ENCODE measurements around the gene MSI2.

Gene MSI2

DNA sequence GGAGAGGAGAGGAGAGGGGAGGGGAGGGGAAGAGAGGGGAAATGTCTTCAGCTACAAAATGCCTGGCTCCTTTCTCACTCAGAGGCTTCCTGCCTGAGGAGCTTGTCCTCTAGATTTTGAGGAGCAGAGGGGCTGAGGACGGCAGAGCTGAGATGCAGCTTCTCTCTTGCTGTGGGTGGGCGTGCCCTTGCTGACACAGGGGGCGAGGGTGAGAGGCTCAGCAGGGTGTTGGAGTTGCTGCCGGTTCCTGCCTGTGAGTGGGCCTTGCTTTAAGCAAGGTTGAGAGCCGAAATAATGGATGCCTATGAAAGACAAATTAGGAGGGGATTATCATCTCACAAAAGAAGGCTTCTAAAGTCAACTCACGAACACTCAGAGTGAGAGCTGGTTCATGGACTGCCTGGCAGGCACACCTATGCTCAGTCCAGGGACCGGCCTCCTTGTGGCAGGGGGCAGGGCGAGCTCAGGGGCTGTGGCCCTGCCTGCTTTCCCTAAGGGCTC lies 215.6 kb downstream of the MSI2 start:
- Histone ChIP-seq H4K20me1 (ENCODE audit: control insufficient read depth, insufficient read depth, low read depth, low read length) (0 out of 2 replicates have a peak, but pooled peaks cover 13% of the 10 kb centered on the region), H3K36me3 (ENCODE audit: control insufficient read depth, low read length) (no peaks in the 10 kb centered on the region), H3K79me2 (ENCODE audit: control insufficient read depth, low read length) (peaks cover 8% of the 10 kb centered on the region), H3K9me2 (replicated peaks; ENCODE audit: control insufficient read depth, low read length) (no peaks in the 10 kb centered on the region), H3K4me1 (ENCODE audit: control insufficient read depth, low read length) (peaks cover 19% of the 10 kb centered on the region), H3K4me2 (ENCODE audit: low read length) (no peak overlapping the region), H3K9me3 (ENCODE audit: control insufficient read depth, insufficient read depth, low read length) (no peaks in the 10 kb centered on the region), H3K27ac (ENCODE audit: low read depth, low read length) (no peak overlapping the region), H3K4me3 (ENCODE audit: low read length) (no peak overlapping the region), H3K27me3 (ENCODE audit: control insufficient read depth, low read length) (no peaks in the 10 kb centered on the region), H3F3A (ENCODE audit: control insufficient read depth, insufficient read depth) (no peaks in the 10 kb centered on the region)
- no peak for TF ChIP-seq EZH2phosphoT487 (IDR thresholded peaks at IDR 0.05; ENCODE audit: borderline replicate concordance, low read length)
- TF ChIP-seq, protein P1, sequence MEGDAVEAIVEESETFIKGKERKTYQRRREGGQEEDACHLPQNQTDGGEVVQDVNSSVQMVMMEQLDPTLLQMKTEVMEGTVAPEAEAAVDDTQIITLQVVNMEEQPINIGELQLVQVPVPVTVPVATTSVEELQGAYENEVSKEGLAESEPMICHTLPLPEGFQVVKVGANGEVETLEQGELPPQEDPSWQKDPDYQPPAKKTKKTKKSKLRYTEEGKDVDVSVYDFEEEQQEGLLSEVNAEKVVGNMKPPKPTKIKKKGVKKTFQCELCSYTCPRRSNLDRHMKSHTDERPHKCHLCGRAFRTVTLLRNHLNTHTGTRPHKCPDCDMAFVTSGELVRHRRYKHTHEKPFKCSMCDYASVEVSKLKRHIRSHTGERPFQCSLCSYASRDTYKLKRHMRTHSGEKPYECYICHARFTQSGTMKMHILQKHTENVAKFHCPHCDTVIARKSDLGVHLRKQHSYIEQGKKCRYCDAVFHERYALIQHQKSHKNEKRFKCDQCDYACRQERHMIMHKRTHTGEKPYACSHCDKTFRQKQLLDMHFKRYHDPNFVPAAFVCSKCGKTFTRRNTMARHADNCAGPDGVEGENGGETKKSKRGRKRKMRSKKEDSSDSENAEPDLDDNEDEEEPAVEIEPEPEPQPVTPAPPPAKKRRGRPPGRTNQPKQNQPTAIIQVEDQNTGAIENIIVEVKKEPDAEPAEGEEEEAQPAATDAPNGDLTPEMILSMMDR (IDR thresholded peaks at IDR 0.05; ENCODE audit: low read depth, low read length, poor library complexity, severe bottlenecking): no peak

DNA sequence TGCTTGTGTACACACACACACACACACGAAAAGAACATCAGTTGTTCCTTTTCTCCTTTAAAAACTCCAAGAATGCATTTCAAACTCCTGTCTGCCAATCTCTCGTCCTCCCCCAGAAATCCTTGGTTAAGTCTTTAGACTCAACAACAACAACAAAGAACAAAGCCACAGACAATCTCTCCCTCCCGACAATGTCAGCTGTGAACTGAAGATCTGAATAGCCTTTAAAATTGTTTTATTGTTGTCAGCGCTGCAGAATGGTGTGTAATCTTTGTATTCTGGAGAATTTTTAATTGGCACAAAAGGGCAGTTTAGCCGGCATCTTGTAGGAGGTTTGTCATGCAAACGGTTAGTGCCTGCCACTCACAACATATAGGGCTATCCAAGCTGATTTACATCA lies 219.5 kb downstream of the MSI2 start:
- H3F3A ChIP-seq (ENCODE audit: control insufficient read depth, insufficient read depth): no peaks in the 10 kb centered on the region
- H3K27ac ChIP-seq (ENCODE audit: low read depth, low read length): no peak overlapping the region
- no peaks in the 10 kb centered on the region for H3K9me3 ChIP-seq (ENCODE audit: control insufficient read depth, insufficient read depth, low read length)
- no peaks in the 10 kb centered on the region; the same call in 1 of the 2 replicates for H3K79me2 ChIP-seq (ENCODE audit: control insufficient read depth, low read length)
- TF ChIP-seq EZH2phosphoT487 (IDR thresholded peaks at IDR 0.05; ENCODE audit: borderline replicate concordance, low read length): no peak
- TF ChIP-seq, protein P1 (IDR thresholded peaks at IDR 0.05; ENCODE audit: low read depth, low read length, poor library complexity, severe bottlenecking): no peak
- H3K36me3 ChIP-seq (ENCODE audit: control insufficient read depth, low read length): peaks cover 3% of the 10 kb centered on the region; the same call in 1 of the 2 replicates
- H4K20me1 ChIP-seq (ENCODE audit: control insufficient read depth, insufficient read depth, low read depth, low read length): peaks cover 6% of the 10 kb centered on the region; the same call in 1 of the 2 replicates
- H3K4me3 ChIP-seq (ENCODE audit: low read length): no peak overlapping the region
- H3K4me1 ChIP-seq (ENCODE audit: control insufficient read depth, low read length): no peaks in the 10 kb centered on the region
- no peak overlapping the region for H3K4me2 ChIP-seq (ENCODE audit: low read length)
- no peaks in the 10 kb centered on the region for H3K27me3 ChIP-seq (ENCODE audit: control insufficient read depth, low read length)
- no peaks in the 10 kb centered on the region for H3K9me2 ChIP-seq (replicated peaks; ENCODE audit: control insufficient read depth, low read length)

DNA sequence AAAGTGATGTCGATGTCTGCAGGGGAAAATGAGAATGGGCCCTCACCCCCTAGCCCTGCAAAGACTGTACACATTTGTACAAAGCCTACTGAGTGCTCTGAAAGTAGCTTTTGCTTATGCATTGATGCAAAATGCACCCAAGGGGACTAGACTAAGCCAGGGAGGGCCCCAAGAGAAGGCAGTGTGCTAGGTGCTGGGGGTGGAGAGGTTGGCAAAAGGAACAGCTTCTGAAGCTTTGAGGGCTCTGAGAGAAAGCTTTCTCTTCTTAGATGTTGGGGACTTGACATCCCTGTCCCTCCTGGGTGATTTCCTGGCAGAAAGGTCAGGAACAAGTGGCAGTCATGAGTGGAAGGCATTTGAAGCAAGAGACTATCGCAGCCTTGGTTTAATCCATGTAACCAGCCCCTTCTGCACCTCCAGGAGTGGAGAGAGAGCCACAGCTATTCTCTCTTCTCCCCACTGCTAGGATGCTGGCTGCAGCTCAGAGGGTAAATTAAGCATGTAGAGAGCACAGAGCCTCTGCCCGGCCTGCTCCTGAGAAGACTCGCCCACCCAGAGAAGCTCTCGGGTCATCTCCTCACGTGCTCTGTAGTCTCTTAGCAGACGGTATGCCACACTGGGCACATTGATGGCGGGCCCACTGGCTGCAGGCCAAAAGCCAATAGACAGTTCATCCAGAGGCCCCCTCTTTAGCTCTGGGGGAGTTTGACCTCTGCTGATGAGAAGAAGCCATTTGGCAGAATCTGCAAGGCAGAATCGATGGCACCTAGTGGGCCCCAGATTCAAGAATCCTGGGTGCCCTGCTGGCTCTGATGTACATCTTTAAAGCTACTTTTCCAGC lies 221.4 kb downstream of the MSI2 start:
- no peaks in the 10 kb centered on the region for H3K4me1 ChIP-seq (ENCODE audit: control insufficient read depth, low read length)
- no peak overlapping the region for H3K4me3 ChIP-seq (ENCODE audit: low read length)
- H3K9me3 ChIP-seq (ENCODE audit: control insufficient read depth, insufficient read depth, low read length): no peaks in the 10 kb centered on the region
- H3K79me2 ChIP-seq (ENCODE audit: control insufficient read depth, low read length): peaks cover 3% of the 10 kb centered on the region
- no peaks in the 10 kb centered on the region for H3K9me2 ChIP-seq (replicated peaks; ENCODE audit: control insufficient read depth, low read length)
- TF ChIP-seq, protein P1 (IDR thresholded peaks at IDR 0.05; ENCODE audit: low read depth, low read length, poor library complexity, severe bottlenecking): no peak
- TF ChIP-seq EZH2phosphoT487 (IDR thresholded peaks at IDR 0.05; ENCODE audit: borderline replicate concordance, low read length): no peak
- no peak overlapping the region for H3K27ac ChIP-seq (ENCODE audit: low read depth, low read length)
- H3K27me3 ChIP-seq (ENCODE audit: control insufficient read depth, low read length): no peaks in the 10 kb centered on the region
- H3F3A ChIP-seq (ENCODE audit: control insufficient read depth, insufficient read depth): no peaks in the 10 kb centered on the region
- peaks cover 4% of the 10 kb centered on the region; the same call in 1 of the 2 replicates for H4K20me1 ChIP-seq (ENCODE audit: control insufficient read depth, insufficient read depth, low read depth, low read length)
- H3K4me2 ChIP-seq (ENCODE audit: low read length): no peak overlapping the region
- H3K36me3 ChIP-seq (ENCODE audit: control insufficient read depth, low read length): peaks cover 11% of the 10 kb centered on the region; the same call in 1 of the 2 replicates

Measured in DOHH2 (cell line).